Activated CD4-positive, alpha-beta memory T cell treated with anti-CD3 and anti-CD28 coated beads, Interleukin-2, amount 10 ng/mL, durations not matched to agents 7 days and 5 days (primary cell): Measurements from ENCODE around the gene ANGPTL2. TPM values are rescaled to one million over a fixed set of nuclear protein-coding genes. Genes with fewer than 3 reads are reported as not detected.

Experiments used
- CTCF ChIA-PET: fragments of 350-600 bp; sonication (Branson Sonifier 250); formaldehyde crosslinking; loops from one replicate; lab custom pipeline; 2021; ENCODE audit warnings: antibody characterized with exemption, inconsistent platforms; lab: Charles Lee
- POLR2A ChIA-PET: fragments of 350-600 bp; sonication (Branson Sonifier 250); formaldehyde crosslinking; loops from one replicate; lab custom pipeline; 2021; ENCODE audit warnings: antibody characterized with exemption; lab: Charles Lee
- DNase-seq: peaks from one replicate; pipeline ENCODE4 v3.0.0-alpha.2; 2020
- H3K27ac Mint-ChIP-seq: one replicate; pipeline ENCODE4 v1.8.0; 2021; ENCODE audit warnings: mild to moderate bottlenecking, mixed read lengths
- H3K27me3 Mint-ChIP-seq: one replicate; pipeline ENCODE4 v1.8.0; 2021; ENCODE audit warnings: mixed read lengths
- H3K36me3 Mint-ChIP-seq: one replicate; pipeline ENCODE4 v1.8.0; 2021; ENCODE audit warnings: low read depth, mixed read lengths
- H3K4me1 Mint-ChIP-seq: one replicate; pipeline ENCODE4 v1.8.0; 2021; ENCODE audit warnings: mixed read lengths
- H3K4me3 Mint-ChIP-seq: one replicate; pipeline ENCODE4 v1.8.0; 2021; ENCODE audit warnings: mild to moderate bottlenecking, mixed read lengths
- H3K9me3 Mint-ChIP-seq: one replicate; pipeline ENCODE4 v1.8.0; 2021; ENCODE audit warnings: mixed read lengths
- total RNA-seq, 2 experiments: library from RNA; stranded (reverse); gene quantifications; one replicate each; pipeline ENCODE4 v1.2.3, GENCODE V29; 2021

Gene ANGPTL2
- total RNA-seq, 2 experiments from 2014 or later, result 0.08 TPM; not detected in 1

DNA sequence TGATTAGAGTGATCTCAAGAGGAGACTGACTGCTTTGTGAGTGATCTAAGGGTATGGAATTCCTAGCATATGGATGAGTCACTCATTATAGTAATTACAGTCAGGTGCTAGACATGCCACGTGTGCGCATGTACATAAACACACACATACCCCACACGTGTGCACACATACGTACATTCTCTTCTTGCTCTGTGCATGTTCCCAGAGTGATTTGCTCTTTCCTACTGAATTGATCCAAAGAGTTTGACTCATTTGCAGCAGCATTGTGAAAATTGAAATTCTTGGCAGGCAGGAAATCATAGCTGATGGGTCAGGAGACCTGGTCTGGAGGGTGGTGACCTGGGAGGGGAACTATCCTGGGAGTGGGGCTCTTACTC is 63.8 kb downstream of the ANGPTL2 start:
- CTCF ChIA-PET, result interaction anchor here (2.0 kb wide), 1 partner anchor 9 kb away, joined by 10 read pairs; no protein-coding TSS in a partner anchor
- peaks cover 28% of the 10 kb centered on the region for H3K4me1 Mint-ChIP-seq
- no peaks in the 10 kb centered on the region for H3K27me3 Mint-ChIP-seq
- H3K27ac Mint-ChIP-seq, result no peak overlapping the region
- H3K9me3 Mint-ChIP-seq, result no peaks in the 10 kb centered on the region
- H3K4me3 Mint-ChIP-seq, result no peak overlapping the region
- no peaks in the 10 kb centered on the region for H3K36me3 Mint-ChIP-seq
- POLR2A ChIA-PET, result no interaction called here
- no peak for DNase-seq

- H3K4me3 Mint-ChIP-seq, result no peak overlapping the region
- POLR2A ChIA-PET, result no interaction called here
Measured at GRCh38 chr9:127058011-127058644, 64.3 kb downstream of the ANGPTL2 start.

DNA sequence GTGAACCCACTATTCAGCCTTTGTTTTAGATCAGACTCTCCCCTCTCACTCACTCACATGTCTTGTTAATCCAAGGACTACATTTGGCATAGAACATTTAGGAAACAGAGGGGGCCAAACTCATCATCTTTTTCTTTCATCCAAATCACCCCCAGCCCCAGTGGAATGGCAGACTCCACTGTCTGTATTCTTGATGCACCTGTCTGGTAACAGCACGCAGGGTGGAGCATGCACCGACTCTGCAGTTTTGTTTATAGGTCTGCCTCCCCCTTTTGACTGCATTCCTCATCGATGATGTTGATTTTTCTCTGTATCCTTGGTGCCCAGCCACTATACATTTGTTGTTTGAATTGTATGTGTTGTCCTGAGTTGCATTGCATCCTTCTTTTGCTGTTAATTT is 66.0 kb downstream of the ANGPTL2 start:
- no peak overlapping the region for H3K4me3 Mint-ChIP-seq
- no peak overlapping the region for H3K27ac Mint-ChIP-seq
- POLR2A ChIA-PET, result interaction anchor here (1.2 kb wide), 1 partner anchor 8 kb away, joined by 4 read pairs; no protein-coding TSS in a partner anchor
- H3K36me3 Mint-ChIP-seq, result no peaks in the 10 kb centered on the region
- peaks cover 27% of the 10 kb centered on the region for H3K4me1 Mint-ChIP-seq
- H3K9me3 Mint-ChIP-seq, result no peaks in the 10 kb centered on the region
- CTCF ChIA-PET, result no interaction called here
- no peak for DNase-seq
- H3K27me3 Mint-ChIP-seq, result no peaks in the 10 kb centered on the region

More at GRCh38 chr9:127058011-127058644, 64.3 kb downstream of the ANGPTL2 start:
- DNase-seq, result no peak
- Mint-ChIP-seq H3K36me3 (no peaks in the 10 kb centered on the region), H3K4me1 (peaks cover 28% of the 10 kb centered on the region), H3K27ac (no peak overlapping the region), H3K9me3 (no peaks in the 10 kb centered on the region), H3K27me3 (no peaks in the 10 kb centered on the region)
- CTCF ChIA-PET, result interaction anchor here (1.2 to 2.0 kb wide), 2 partner anchors 9 kb away, joined by 3 to 10 read pairs; no protein-coding TSS in a partner anchor

DNA sequence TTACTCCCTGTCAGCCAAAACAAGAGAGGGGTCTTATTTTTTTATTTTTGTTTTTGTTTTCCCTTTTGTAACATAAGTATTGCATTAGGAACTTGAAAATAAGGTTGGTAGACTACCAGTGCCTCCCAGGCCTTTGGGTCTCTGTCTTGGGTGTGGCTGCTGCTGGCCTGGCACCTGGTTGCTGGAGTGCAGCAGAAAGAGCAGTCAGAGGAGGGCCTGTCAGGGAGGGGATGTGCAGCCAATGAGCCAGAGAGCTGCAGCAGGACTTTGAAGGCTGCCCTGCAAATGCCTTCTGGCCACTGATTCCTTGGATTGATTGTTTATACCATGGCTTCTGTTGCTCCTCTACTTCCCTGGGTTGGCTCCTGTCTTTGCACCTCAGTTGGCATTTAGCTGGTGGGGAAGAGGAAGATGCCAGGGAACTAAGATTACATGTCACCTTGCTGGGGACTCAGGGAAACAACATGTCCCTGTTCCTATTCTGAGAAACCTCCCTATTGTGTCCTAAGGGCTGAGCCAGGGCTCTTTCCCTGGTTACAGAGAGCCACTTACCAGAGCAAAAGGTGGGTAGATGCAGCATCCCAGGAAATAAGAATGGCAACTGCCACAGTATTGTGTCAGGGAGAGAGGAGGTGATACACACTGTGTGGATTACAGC is 66.6 kb downstream of the ANGPTL2 start:
- Mint-ChIP-seq H3K36me3 (no peaks in the 10 kb centered on the region), H3K27me3 (no peaks in the 10 kb centered on the region), H3K27ac (no peak overlapping the region), H3K4me3 (no peak overlapping the region), H3K4me1 (peaks cover 31% of the 10 kb centered on the region), H3K9me3 (no peaks in the 10 kb centered on the region)
- no peak for DNase-seq
- ChIA-PET POLR2A (no interaction called here), CTCF (no interaction called here)

- no peaks in the 10 kb centered on the region for H3K36me3 Mint-ChIP-seq
- no peaks in the 10 kb centered on the region for H3K27me3 Mint-ChIP-seq
- H3K4me3 Mint-ChIP-seq, result no peak overlapping the region
- no peak overlapping the region for H3K27ac Mint-ChIP-seq
- ChIA-PET POLR2A (no interaction called here), CTCF (no interaction called here)
- peaks cover 41% of the 10 kb centered on the region for H3K4me1 Mint-ChIP-seq
- no peak for DNase-seq
- no peaks in the 10 kb centered on the region for H3K9me3 Mint-ChIP-seq
Measured at GRCh38 chr9:127053960-127054359, 68.5 kb downstream of the ANGPTL2 start.

DNA sequence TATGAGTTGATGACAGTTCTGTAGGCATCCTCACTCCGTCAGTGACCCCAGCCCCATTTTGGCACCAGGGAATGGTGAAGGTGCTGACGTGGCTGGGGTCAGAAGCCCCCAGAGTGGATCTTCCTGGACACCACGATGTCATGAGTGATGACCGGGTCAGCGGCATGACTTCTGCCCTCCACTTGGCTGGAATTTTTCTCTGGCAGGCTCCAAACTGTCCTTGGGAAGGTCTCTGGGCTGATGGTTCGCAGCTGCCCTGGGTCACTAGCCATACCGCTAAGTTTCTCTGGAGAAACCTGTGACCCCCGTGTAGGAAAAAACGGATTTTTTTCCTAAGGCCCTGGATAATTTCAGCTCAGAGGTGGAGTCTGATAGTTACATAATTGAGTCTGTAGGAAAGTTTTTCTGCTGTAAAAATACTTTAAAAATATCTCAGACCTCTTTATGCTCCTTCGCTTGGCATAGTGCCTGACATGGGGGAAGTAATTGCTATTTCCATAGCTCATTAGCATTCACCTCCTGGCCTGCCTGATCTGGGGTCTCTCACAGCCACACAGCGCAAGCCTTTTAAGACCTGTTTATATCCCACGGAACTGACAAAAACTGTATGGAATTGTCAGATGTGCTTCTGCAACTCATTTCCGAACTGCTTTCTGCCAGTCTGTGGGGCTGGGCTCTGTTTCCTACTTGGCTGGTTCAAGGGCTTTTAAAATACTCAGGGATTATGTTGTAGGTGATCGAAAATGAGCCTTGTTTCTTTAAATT is 69.2 kb downstream of the ANGPTL2 start:
- Mint-ChIP-seq H3K27me3 (no peaks in the 10 kb centered on the region), H3K36me3 (no peaks in the 10 kb centered on the region), H3K4me1 (peaks cover 41% of the 10 kb centered on the region), H3K27ac (no peak overlapping the region), H3K4me3 (no peak overlapping the region), H3K9me3 (no peaks in the 10 kb centered on the region)
- POLR2A ChIA-PET, result no interaction called here
- DNase-seq, result no peak
- CTCF ChIA-PET, result no interaction called here

GRCh38 chr9:127051881-127052595 is 70.4 kb downstream of the ANGPTL2 start:
- peaks cover 1% of the 10 kb centered on the region for H3K9me3 Mint-ChIP-seq
- ChIA-PET POLR2A (no interaction called here), CTCF (no interaction called here)
- H3K27ac Mint-ChIP-seq, result no peak overlapping the region
- no peaks in the 10 kb centered on the region for H3K27me3 Mint-ChIP-seq
- no peak overlapping the region for H3K4me3 Mint-ChIP-seq
- DNase-seq, result no peak
- no peaks in the 10 kb centered on the region for H3K36me3 Mint-ChIP-seq
- peaks cover 40% of the 10 kb centered on the region for H3K4me1 Mint-ChIP-seq

DNA sequence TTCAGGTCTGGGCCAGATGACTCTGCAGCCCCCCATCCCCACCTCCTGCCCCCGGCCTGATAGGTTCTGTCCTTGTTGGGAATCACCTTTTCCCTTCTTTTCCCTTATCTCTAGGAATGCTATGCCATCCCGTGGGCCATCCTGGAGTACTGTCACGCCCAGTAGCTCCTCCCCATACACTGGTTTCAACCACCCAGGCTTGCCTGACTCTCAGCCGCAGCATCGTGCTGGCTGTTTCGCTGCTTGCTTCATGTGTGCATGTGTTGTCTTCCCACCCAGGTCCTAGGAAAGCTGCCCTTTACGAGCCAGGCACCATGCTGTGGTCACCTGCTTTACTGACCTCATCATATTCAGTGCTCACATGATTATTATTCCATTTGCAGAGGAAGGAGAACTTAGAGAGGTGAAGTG is 71.8 kb downstream of the ANGPTL2 start:
- no peak overlapping the region for H3K27ac Mint-ChIP-seq
- POLR2A ChIA-PET, result no interaction called here

DNA sequence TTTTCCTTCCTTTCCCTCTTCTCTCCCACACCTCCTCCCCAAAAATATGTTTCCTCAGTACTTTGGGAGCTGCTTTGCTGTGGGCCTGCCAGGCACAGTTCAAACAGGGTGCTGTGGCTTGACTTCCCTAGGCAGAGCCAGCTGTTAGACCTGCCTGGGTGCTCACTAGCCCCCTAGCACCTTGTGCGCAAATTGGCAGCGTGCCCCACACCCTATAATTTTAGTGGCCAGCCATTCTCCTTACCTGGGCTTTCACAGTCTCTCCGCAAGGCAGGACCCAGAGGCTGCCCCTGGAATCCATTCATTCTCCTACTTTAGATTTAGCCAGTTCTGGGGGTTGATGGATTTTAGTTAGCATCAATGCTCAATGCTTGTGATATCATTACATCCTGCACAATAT is 72.3 kb downstream of the ANGPTL2 start:
- H3K27me3 Mint-ChIP-seq, result peaks cover 2% of the 10 kb centered on the region

More for the DNA sequence above, 71.8 kb downstream of the ANGPTL2 start:
- no peak for DNase-seq
- Mint-ChIP-seq H3K9me3 (peaks cover 1% of the 10 kb centered on the region), H3K4me1 (peaks cover 42% of the 10 kb centered on the region), H3K36me3 (no peaks in the 10 kb centered on the region), H3K27me3 (peaks cover 2% of the 10 kb centered on the region), H3K4me3 (no peak overlapping the region)
- CTCF ChIA-PET, result interaction anchor here (2.1 to 2.6 kb wide), 2 partner anchors 9 to 65 kb away, joined by 10 to 25 read pairs; no protein-coding TSS in a partner anchor

GRCh38 chr9:127049581-127049980 is 72.9 kb downstream of the ANGPTL2 start:
- peaks cover 4% of the 10 kb centered on the region for H3K27me3 Mint-ChIP-seq
- peak overlapping the region; percentile 63 for H3K27ac Mint-ChIP-seq
- no peak for DNase-seq
- peaks cover 42% of the 10 kb centered on the region for H3K4me1 Mint-ChIP-seq
- ChIA-PET CTCF (interaction anchor here (0.8 to 2.6 kb wide), 10 partner anchors 8 to 117 kb away, joined by 3 to 25 read pairs (median 4); no protein-coding TSS in a partner anchor), POLR2A (interaction anchor here (1.0 to 1.6 kb wide), 4 partner anchors 8 to 63 kb away, joined by 4 to 12 read pairs (median 6); no protein-coding TSS in a partner anchor)
- H3K9me3 Mint-ChIP-seq, result peaks cover 1% of the 10 kb centered on the region
- no peak overlapping the region for H3K4me3 Mint-ChIP-seq
- no peaks in the 10 kb centered on the region for H3K36me3 Mint-ChIP-seq

More for the DNA sequence above, 72.3 kb downstream of the ANGPTL2 start:
- peaks cover 42% of the 10 kb centered on the region for H3K4me1 Mint-ChIP-seq
- H3K36me3 Mint-ChIP-seq, result no peaks in the 10 kb centered on the region
- peaks cover 1% of the 10 kb centered on the region for H3K9me3 Mint-ChIP-seq
- POLR2A ChIA-PET, result no interaction called here
- no peak for DNase-seq
- no peak overlapping the region for H3K27ac Mint-ChIP-seq
- no peak overlapping the region for H3K4me3 Mint-ChIP-seq
- CTCF ChIA-PET, result interaction anchor here (1.9 to 2.6 kb wide), 3 partner anchors 9 to 89 kb away, joined by 4 to 25 read pairs (median 10); no protein-coding TSS in a partner anchor

DNA sequence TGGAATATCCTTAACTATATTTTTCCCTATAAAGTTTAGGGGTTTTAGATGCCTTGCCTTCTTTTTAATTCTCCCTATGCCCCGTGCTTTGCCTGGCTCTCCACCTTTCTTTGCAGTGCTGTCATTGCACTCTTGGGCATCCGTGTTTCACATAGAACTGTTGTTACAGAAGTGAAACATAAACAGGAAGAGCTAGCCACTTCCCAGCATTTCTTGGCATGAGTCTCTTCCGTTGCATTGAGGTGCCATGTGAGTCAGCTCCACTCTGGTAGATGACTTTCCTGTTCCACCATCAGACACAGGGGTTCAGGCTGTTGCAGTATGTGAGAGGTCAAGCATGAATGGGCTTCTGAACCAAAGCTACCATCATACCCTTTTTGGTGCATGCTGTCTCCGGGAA is 73.4 kb downstream of the ANGPTL2 start:
- H3K27me3 Mint-ChIP-seq, result peaks cover 6% of the 10 kb centered on the region
- peaks cover 42% of the 10 kb centered on the region for H3K4me1 Mint-ChIP-seq
- H3K4me3 Mint-ChIP-seq, result peak overlapping the region; percentile 55
- peaks cover 1% of the 10 kb centered on the region for H3K9me3 Mint-ChIP-seq
- peak; percentile 66 for DNase-seq
- CTCF ChIA-PET, result interaction anchor here (0.8 to 2.6 kb wide), 10 partner anchors 9 to 117 kb away, joined by 3 to 25 read pairs (median 4); no protein-coding TSS in a partner anchor
- H3K36me3 Mint-ChIP-seq, result no peaks in the 10 kb centered on the region
- POLR2A ChIA-PET, result interaction anchor here (1.0 to 1.6 kb wide), 5 partner anchors 8 to 63 kb away, joined by 3 to 12 read pairs (median 4); no protein-coding TSS in a partner anchor
- H3K27ac Mint-ChIP-seq, result peak overlapping the region; percentile 63

- CTCF ChIA-PET, result interaction anchor here (1.4 to 2.6 kb wide), 4 partner anchors 62 to 107 kb away, joined by 3 to 25 read pairs (median 4); no protein-coding TSS in a partner anchor
- no peaks in the 10 kb centered on the region for H3K36me3 Mint-ChIP-seq
- H3K27me3 Mint-ChIP-seq, result peaks cover 8% of the 10 kb centered on the region
- POLR2A ChIA-PET, result interaction anchor here (0.6 to 1.6 kb wide), 4 partner anchors 13 to 156 kb away, joined by 3 to 12 read pairs (median 4); no protein-coding TSS in a partner anchor
- H3K4me3 Mint-ChIP-seq, result no peak overlapping the region
- H3K4me1 Mint-ChIP-seq, result peaks cover 42% of the 10 kb centered on the region
- H3K27ac Mint-ChIP-seq, result peak overlapping the region; percentile 63
- peaks cover 1% of the 10 kb centered on the region for H3K9me3 Mint-ChIP-seq
- DNase-seq, result no peak
Measured at GRCh38 chr9:127047971-127048370, 74.5 kb downstream of the ANGPTL2 start.
